HG03520 (cell line): ENCODE data around the gene OSBPL9.

Source experiments
- ATAC-seq: cut with Tn5 transposase; IDR thresholded peaks from one replicate; pipeline ENCODE4 v1.9.1; 2021; ENCODE audit warnings: mild to moderate bottlenecking, moderate library complexity; ENCODE audit not compliant: unreplicated experiment

Gene OSBPL9, protein sequence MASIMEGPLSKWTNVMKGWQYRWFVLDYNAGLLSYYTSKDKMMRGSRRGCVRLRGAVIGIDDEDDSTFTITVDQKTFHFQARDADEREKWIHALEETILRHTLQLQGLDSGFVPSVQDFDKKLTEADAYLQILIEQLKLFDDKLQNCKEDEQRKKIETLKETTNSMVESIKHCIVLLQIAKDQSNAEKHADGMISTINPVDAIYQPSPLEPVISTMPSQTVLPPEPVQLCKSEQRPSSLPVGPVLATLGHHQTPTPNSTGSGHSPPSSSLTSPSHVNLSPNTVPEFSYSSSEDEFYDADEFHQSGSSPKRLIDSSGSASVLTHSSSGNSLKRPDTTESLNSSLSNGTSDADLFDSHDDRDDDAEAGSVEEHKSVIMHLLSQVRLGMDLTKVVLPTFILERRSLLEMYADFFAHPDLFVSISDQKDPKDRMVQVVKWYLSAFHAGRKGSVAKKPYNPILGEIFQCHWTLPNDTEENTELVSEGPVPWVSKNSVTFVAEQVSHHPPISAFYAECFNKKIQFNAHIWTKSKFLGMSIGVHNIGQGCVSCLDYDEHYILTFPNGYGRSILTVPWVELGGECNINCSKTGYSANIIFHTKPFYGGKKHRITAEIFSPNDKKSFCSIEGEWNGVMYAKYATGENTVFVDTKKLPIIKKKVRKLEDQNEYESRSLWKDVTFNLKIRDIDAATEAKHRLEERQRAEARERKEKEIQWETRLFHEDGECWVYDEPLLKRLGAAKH

DNA sequence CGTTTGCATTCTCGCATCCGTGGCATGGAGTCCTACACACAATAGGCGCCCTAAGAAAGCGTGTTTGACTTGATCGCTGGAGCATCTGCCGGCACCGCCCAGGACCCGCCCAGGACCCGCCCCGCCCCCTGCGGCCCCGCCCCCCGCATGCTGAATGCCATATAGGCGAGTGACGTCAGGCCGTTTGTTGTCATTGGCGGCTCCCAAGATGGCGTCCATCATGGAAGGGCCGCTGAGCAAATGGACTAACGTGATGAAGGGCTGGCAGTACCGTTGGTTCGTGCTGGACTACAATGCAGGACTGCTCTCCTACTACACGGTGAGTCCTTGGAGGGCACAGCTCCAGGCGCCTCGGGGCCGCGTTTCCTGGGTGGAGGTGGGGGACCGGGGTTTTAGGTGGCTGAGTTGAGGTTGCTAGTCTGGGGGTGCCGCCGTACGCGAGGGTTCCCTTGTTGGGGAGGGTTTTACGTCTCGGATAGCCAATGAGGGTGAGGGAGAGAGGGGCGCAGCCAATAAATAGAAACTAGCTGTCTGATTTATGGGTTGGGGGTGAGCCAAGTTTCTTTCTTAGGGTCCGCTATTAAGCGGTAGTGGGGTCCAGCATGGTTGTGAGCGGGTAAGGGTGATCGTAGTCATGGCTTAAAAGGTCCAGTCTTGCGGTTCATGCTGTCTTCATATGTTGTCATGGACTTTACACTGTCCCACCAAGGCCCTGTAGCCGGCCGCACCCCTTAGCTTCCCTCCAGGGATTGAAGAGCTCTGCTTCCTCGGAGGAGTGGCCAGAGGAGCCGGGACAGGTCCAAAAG, at the start of gene OSBPL9:
Gene OSBPL9 (plus strand): TSS at position 190 of the 806 bp plus-strand sequence. CDS start 19 bp downstream, at position 209.
- peak; percentile 85 for ATAC-seq

DNA sequence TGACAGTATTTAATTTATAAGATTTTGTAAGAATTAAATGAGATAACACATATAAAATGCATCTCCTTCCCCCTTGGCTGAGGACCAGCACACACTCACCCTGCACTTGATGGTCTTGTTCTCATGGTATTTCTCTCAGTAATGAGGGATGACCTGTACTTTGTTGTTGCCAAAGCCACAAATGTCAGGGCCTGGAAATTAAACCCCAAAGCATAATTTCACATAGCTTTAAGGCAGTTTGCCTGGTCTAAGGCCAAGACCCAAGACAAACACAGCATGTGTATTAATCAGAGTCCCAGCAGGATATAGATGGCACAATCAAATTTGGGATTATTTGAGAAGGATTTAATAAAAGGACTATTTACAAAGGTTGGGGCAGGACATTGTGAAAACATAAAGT, 49.2 kb upstream of the OSBPL9 start:
- no peak for ATAC-seq

DNA sequence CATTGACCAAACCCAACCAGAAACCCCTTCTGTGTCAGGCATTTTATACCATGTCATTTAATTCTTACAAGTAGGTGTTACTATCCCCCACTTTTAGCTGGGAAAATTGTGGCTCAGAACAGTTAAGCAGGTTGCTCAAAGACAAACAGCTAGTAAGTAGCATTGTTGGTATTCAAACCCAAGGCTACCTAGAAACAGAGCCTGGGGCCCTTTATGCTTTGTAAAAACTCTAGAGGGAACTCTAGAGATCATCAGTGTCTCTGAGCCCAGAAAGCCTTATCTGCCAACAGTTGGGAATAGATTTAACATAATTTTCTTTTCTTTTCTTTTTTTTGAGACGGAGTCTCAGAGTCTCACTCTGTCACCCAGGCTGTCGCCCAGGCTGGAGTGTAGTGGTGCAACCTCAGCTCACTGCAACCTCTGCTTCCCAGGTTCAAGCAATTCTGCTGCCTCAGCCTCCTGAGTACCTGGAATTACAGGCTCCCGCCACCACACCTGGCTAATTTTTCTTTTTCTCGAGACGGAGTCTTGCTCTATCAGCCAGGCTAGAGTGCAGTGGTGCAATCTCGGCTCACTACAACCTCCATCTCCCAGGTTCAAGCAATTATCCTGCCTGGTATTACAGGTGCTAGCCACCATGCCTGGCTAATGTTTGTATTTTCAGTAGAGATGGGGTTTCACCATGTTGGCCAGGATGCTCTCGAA, 48.5 kb upstream of the OSBPL9 start:
- no peak for ATAC-seq

DNA sequence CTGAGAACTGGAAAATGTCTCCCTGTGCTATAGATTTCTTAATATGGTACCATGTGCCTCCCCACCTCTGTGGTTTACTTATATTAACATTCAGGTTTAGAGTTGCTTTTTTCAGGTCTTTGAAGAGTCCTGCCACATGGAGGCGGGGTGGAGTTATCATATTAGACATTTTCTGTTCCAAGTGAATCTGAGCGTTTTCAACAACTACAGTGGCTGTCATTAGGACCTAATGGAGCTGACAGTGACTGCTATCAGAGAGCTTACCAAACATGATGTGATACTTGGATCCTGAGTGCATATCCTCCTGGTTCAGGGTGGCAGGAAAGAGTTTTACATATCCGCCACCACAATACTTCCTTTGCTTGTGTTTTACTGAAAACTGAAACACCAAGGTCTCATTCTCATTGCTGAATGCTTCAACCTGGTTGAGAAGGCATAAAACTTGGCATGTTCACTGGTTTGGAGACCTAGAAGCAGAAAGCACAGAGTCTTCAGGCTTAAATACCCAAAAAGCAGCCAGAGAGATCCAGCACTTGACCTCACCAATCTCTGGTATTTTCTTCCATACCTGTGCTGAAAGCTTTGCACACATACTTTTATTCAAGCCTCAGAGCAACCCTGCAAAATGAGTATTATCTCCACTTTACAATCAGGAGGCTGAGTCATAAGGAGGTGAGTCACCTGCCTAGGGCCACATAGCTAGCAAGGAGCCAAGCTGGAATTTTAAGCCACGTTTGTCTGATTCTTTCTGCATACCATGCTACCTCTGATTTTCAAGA, 47.4 kb upstream of the OSBPL9 start:
- peak; percentile 78 for ATAC-seq

DNA sequence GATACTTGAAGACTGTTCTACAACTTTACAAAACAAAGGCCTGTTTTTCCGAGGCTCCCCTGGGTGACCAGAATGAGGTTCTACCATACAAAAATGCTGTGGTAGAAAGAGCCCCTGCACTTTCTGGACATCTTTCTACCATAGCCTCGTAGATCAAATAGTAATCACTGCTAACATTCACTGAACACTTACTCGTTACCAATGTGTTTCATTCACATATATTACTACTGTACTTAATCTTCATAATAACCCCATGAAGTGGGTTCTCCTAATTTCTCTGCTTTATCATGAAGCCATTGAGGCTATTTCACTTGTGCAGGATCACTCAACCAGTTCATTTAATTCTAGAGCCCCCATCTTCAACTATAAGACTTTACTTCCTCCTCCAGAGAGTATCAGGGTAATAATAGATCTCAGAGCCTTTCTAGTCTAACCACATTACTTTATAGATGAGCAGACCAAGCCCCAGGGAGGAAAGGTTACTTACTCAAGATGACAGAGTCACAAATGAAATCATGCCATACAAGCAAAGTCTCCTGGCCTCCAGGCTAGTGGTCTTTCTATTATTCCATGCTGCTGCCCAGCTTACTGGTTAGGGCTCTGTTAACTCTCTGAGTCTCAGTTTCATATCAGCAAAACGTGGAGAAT, 46.7 kb upstream of the OSBPL9 start:
- ATAC-seq, result peak; percentile 8

DNA sequence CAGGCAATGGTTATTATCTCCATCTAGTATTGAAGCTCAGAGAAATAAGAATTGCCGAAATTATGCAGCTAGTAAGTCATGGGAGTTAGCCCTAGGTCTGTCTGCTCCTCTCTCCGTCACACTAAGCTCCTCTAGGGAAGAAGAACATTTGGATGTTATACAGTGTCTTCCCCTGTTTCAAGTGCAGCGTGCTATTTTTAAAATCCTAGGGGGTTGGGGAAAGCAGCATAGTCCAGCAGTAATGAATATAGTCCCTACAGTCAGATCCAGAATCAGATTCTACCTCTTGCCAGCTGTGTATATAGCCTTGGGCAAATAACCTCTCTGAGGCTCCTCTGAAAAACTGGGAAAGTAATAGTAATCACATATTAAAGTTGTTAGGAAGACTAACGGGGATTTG, 44.5 kb upstream of the OSBPL9 start:
- no peak for ATAC-seq

DNA sequence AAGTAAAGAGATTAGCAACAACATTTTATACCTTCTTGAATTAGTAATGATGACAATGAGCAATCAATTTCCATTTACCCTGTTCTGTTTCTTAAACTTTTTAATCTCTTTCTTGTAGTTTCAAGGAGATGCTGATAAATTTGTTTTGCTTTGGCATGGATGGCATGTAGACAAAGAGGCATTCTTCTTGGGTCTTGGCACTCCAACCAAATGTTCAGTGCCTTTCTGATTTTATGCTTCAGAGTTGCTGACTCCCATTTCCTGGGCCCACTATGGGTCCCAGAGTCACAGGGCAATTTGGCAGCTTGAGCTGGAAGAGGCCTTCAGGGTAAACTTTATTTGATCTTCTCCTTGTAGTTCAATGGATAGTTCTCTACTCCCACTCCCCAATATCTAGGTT, 42.1 kb upstream of the OSBPL9 start:
- ATAC-seq, result no peak

DNA sequence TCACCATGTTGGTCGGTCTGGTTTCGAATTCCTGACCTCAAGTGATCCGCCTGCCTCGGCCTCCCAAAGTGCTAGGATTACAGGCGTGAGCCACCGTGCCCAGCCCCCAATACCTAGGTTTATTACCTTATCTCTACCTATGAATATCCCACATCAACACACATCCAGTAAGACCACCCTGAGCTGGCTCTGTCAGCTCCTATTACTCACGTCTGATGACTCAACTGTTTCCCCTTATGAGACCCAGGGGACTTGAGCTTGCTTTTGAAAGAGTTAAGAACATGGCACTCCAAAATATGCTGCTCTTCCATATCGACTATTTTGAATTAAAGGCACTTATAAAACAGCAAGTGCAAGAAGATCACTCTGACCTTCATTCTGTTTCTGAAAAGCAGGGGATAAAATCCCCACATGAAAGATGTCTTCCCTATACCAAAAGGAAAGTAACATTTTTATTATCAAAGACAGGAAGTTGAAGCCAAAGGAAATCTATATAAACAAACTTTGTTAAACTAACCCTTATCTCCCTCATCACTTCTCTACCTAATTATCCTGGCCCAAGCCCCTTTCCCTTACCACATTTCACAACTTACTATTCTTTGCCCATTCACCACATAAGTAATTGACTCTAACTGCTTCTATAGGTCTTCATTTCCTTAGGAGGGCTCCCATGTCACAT, 41.3 kb upstream of the OSBPL9 start:
- no peak for ATAC-seq

DNA sequence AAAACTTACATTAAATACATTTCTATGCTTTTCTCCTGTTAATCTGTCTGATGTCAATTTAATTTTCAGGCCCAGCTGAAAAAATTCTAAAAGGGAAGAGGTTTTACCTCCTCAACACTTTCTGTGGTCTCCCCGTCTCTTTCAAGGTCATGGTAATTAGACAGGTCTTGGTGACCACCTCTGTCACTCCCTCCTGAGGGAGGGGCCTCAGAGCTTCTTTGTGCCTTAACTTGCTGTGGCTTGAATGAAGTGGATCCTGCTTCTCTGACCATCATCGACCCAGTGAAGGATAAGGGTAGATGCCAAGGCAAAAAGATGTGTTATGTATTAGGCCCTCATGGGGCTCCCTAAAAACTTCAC, 40.8 kb upstream of the OSBPL9 start:
- ATAC-seq, result no peak

DNA sequence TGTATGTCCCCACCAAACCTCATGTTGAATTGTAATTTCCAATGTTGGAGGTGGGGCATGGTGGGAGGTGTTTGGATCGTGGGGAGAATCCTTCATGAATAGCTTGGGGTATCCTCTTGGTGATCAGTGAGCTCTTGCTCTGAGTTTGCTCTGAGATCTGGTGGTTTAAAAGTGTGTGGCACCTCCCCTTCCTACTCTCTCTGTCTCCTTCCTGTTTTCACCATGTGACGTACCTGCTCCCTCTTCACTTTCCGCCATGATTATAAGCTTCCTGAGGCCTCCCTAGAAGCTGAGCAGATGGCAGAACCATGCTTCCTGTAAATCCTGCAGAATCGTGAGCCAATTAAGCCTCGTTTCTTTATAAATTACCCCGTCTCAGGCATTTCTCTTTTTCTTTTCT, 40.0 kb upstream of the OSBPL9 start:
- ATAC-seq, result no peak

DNA sequence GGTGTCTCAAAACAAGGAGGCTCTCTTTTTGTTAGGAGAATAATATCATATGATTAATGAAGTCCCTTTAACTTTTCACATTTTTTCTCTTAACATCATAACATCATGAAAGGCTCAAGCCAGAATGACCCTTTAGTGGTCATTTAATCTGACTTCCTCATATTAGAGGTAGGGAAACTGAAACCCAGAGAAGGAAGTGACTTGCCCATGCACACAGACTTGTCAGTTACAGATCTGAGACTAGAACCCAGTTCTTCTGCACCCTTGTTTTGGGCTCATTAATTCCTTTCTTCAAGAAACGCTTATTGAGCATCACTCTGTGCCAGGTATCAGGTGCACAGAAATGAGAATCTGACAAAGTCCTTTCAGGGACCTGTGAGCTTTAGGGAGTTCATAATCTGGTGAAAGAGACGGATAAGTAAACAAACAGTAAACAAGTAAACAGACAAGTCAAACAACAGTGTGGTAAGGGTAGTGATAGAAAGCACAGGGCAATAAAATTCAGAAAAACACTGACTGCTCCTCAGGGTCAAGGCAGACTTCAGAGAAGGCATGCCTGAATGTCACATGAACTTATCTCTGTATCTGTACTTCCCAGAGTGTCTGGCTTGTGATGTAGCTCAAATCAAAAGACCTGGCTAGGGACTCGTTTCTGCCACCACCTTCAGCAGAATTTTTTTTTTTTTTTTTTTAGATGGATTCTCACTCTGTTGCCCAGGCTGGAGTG, 38.3 kb upstream of the OSBPL9 start:
- peak; percentile 74 for ATAC-seq

DNA sequence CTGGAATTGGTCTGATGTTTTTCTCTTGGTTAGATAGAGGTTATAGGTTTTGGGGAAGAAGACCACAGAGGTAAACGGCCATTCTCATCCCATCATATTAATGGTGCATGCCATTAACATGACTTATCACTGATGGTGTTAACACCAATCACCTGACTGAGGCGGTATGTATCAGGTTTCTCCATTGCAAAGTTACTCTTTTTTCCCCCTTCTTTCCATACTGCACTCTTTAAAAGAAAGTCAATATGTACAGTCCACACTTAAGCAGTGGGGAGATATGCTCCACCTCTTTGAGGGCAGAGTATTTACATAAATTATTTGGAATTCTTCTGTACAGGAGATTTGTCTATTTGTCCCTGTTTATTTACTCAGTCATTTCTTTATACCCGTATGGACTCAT, 35.7 kb upstream of the OSBPL9 start:
- ATAC-seq, result no peak

DNA sequence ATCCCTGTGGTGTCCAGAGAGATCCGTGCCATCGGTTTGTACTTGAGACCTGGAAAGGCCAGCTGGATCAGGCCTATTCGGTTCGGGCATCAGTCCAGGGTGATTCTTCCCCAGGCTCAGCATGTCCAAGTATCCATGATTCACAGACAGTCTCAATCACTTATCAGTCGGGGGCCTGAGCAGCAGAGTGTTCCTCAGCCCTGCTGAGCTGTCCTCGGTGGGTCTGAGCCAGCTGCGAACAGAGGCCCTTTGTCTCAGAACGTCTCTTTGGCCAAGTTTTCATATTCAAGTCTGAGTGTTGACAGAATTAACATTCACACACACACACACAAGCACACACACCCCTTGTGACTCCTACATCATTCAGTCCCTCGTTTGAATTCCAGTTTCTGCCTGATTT, 33.4 kb upstream of the OSBPL9 start:
- ATAC-seq, result no peak

DNA sequence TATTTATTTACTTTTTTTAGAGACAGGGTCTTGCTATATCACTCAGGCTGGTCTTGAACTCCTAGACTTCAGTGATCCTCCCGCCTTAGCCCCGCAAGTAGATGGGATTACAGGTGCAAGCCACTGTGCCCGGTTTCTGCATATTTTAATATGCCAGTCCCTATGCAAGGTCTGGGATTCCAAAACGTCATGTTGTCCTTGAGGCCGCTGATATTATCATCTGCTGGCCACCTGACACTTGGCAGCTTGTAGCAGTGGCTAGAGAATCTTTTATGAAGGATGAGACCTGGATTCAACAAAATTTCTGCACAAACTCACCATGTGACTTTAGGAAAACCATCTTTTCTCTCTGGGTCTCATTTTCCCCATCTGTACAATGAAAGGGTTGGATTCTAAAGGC, 32.9 kb upstream of the OSBPL9 start:
- no peak for ATAC-seq

DNA sequence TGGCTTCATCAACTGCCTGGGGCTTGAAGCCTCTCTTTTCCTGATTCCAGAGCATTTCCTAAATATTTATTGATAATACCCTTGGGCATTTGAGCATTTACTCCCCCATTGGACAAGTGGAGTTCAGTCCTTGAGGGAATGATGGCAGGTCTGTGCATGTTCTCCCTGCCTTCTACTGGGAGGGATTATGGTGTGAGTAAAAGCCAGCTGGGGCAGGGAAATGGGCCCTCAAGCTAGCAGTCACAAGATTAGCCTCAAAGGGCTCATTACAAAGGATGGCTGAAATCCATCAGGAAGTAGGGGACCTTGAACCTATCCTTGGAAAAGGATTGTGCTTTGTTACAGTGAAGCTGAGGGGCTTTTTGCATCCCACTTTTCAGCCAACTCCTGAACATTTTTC, 24.2 kb upstream of the OSBPL9 start:
- no peak for ATAC-seq

DNA sequence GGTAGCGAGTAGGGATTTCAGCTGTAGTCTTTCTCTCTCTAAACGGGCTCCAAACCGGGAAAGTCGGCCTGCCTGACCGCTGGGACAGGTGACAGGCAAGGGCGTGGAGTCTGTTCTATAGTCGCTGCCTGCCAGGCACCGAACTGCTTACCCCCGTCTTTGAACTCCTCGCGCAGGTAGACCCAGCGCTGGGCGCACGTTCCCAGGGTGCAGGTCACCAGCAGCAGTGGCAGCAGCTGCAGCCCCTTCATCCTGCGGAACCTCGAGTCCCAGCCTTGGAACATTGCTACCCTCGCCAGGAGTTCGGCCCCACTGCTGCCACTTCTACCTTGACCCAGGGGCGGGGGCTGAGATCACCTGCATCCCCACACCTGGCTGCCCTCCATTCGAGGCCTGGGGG, 22.2 kb upstream of the OSBPL9 start:
- ATAC-seq, result no peak

DNA sequence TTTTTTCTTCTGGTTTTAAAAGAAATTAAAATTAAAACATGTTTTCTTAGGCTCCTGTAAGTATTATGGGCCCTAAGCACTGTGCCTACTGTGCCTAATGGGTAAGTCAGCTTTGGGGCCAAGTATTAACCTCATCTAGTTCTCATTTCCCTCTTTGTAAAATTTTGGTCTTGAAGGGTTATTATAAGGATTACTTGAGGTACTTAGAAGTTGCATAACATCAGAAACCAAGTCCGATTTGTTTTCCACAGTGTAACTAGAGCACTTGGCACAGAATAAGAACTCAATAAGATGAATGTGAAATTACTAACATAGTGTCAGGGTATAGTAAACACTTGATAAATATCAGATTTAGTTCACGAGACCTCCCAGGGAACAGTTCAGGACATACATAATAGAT, 16.4 kb upstream of the OSBPL9 start:
- no peak for ATAC-seq

DNA sequence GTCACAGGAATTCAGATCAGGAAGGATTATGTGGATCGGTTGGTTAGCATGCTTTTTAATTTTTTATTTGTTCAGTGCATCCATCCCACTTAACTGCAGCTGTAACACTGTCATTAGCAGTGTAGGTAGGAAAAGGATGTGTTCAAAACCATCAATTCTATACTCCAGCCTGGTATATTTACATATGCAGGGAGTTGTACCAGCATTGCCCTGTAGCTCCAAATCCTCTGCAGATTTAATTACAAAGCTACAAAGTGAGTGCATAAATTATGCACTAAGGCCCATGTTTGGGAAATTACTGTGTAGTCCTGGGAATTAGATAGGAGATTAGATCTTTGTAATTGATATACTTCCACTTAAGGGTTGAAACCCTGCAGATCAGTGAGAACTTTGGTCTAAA, 15.9 kb upstream of the OSBPL9 start:
- ATAC-seq, result no peak
